AG09309 (cell line): Measurements from ENCODE around the gene HIPK3.

Experiments
- DNase-seq: peaks from one replicate; pipeline ENCODE4 v3.0.0-alpha.2; 2010; ENCODE audit warnings: low read depth
- H3K4me3 ChIP-seq: 2 replicates; pipeline ENCODE4 v1.5.1; 2011; ENCODE audit warnings: mild to moderate bottlenecking, low read depth, low read length, moderate library complexity; ENCODE audit not compliant: control insufficient read depth
- CTCF ChIP-seq: IDR thresholded peaks from 2 replicates; pipeline ENCODE4 v1.5.1; 2011; ENCODE audit warnings: mild to moderate bottlenecking, low read depth, low read length, inconsistent platforms; ENCODE audit not compliant: insufficient read depth, control insufficient read depth; ENCODE audit errors: missing control alignments

HIPK3 gene

GRCh38 chr11:33281758-33282157 is 24.6 kb downstream of the HIPK3 start:
- no peak overlapping the region for H3K4me3 ChIP-seq
- no peak for TF ChIP-seq CTCF
- no peak for DNase-seq

- DNase-seq, result no peak
- H3K4me3 ChIP-seq, result no peak overlapping the region
- no peak for TF ChIP-seq CTCF
These were observed 27.6 kb downstream of the HIPK3 start for GRCh38 chr11:33284818-33285217.

GRCh38 chr11:33290319-33290718 is 33.1 kb downstream of the HIPK3 start:
- no peak overlapping the region for H3K4me3 ChIP-seq
- TF ChIP-seq CTCF, result no peak
- no peak for DNase-seq

GRCh38 chr11:33291004-33291777 is 34.0 kb downstream of the HIPK3 start:
- no peak for DNase-seq
- TF ChIP-seq CTCF, result no peak

GRCh38 chr11:33292311-33292710 is 35.1 kb downstream of the HIPK3 start:
- H3K4me3 ChIP-seq, result no peak overlapping the region
- TF ChIP-seq CTCF, result no peak
- no peak for DNase-seq

More at GRCh38 chr11:33291004-33291777, 34.0 kb downstream of the HIPK3 start:
- H3K4me3 ChIP-seq, result no peak overlapping the region

GRCh38 chr11:33294224-33294623 is 37.0 kb downstream of the HIPK3 start:
- no peak for DNase-seq
- no peak for TF ChIP-seq CTCF
- H3K4me3 ChIP-seq, result no peak overlapping the region
